Neutrophil (primary cell): ENCODE data around the gene MYL12A.
"Not testable (repeated sequence)": the region's sequence is repeated elsewhere in the genome, so short reads cannot be mapped to it uniquely, and the experiment has no call there.

Source experiments
- H3K27ac ChIP-seq: fragments of 200-600 bp; sonication (generic); 2 replicates; pipeline ENCODE4 v1.5.1; 2016; ENCODE audit warnings: mild to moderate bottlenecking, moderate library complexity
- H3K27me3 ChIP-seq: fragments of 200-600 bp; sonication (generic); 2 replicates; pipeline ENCODE4 v1.6.0; 2016; ENCODE audit warnings: mild to moderate bottlenecking
- H3K36me3 ChIP-seq: fragments of 200-600 bp; sonication (generic); 2 replicates; pipeline ENCODE4 v1.5.1; 2017
- H3K4me1 ChIP-seq, 2 experiments: fragments of 200-600 bp in 1 of 2; sonication (generic) in 1 of 2; 1 replicate in 1 of 2; 2 replicates in 1 of 2; pipeline versions ENCODE4 v1.5.1 to v1.6.1; 2013 to 2016; ENCODE audit warnings: low read depth in 1 of 2, low read length in 1 of 2, mild to moderate bottlenecking in 1 of 2, moderate library complexity in 1 of 2; ENCODE audit not compliant: control insufficient read depth in 1 of 2, insufficient read depth in 1 of 2
- H3K4me3 ChIP-seq, 2 experiments: fragments of 200-600 bp in 1 of 2; sonication (generic) in 1 of 2; 1 replicate in 1 of 2; 2 replicates in 1 of 2; pipeline ENCODE4 v1.5.1; 2013 to 2016; ENCODE audit warnings: low read depth in 1 of 2, low read length in 1 of 2, mild to moderate bottlenecking in 1 of 2, moderate library complexity in 1 of 2
- H3K9me3 ChIP-seq: fragments of 200-600 bp; sonication (generic); 2 replicates; pipeline ENCODE4 v1.5.1; 2016
- CTCF ChIP-seq: fragments of 200-600 bp; sonication (generic); IDR thresholded peaks from 2 replicates; pipeline ENCODE4 v1.5.1; 2016; ENCODE audit warnings: antibody characterized with exemption

Gene MYL12A

GRCh38 chr18:3216987-3217386 is 30.6 kb upstream of the MYL12A start:
- no peak for TF ChIP-seq CTCF
- Histone ChIP-seq H3K4me3 (no peak overlapping the region), H3K27me3 (no peaks in the 10 kb centered on the region), H3K36me3 (peaks cover 10% of the 10 kb centered on the region), H3K4me1 (no peaks in the 10 kb centered on the region), H3K9me3 (no peaks in the 10 kb centered on the region), H3K27ac (no peak overlapping the region)

GRCh38 chr18:3217948-3218647 is 29.5 kb upstream of the MYL12A start:
- no peak for TF ChIP-seq CTCF
- Histone ChIP-seq H3K36me3 (peaks cover 10% of the 10 kb centered on the region), H3K4me3 (no peak overlapping the region), H3K9me3 (no peaks in the 10 kb centered on the region), H3K27ac (no peak overlapping the region), H3K4me1 (no peaks in the 10 kb centered on the region), H3K27me3 (no peaks in the 10 kb centered on the region)

- Histone ChIP-seq H3K9me3 (no peaks in the 10 kb centered on the region), H3K27ac (no peak overlapping the region), H3K36me3 (peaks cover 10% of the 10 kb centered on the region), H3K4me1 (no peaks in the 10 kb centered on the region), H3K27me3 (no peaks in the 10 kb centered on the region), H3K4me3 (no peak overlapping the region)
- TF ChIP-seq CTCF = no peak
These were observed 28.8 kb upstream of the MYL12A start for GRCh38 chr18:3218819-3219218.

GRCh38 chr18:3219241-3219630 is 28.4 kb upstream of the MYL12A start:
- H3K4me1 ChIP-seq = no peaks in the 10 kb centered on the region
- no peaks in the 10 kb centered on the region for H3K27me3 ChIP-seq
- H3K9me3 ChIP-seq = no peaks in the 10 kb centered on the region
- TF ChIP-seq CTCF = no peak
- no peak overlapping the region for H3K4me3 ChIP-seq
- H3K27ac ChIP-seq = no peak overlapping the region
- H3K36me3 ChIP-seq = peaks cover 8% of the 10 kb centered on the region

GRCh38 chr18:3219631-3220335 is 27.8 kb upstream of the MYL12A start, which contains the start of gene MYOM1:
Gene MYOM1 (minus strand): TSS chr18:3219968. CDS start chr18:3215223, 4,745 bp downstream.
- no peak for TF ChIP-seq CTCF
- H3K4me3 ChIP-seq = no peak within 1 kb of the TSS
- no peak within 1 kb of the TSS for H3K27ac ChIP-seq
- no peaks in the 10 kb centered on the region for H3K4me1 ChIP-seq
- H3K36me3 ChIP-seq = peaks cover 3% of the 10 kb centered on the region
- H3K27me3 ChIP-seq = no peaks in the 10 kb centered on the region
- H3K9me3 ChIP-seq = no peaks in the 10 kb centered on the region

- not testable (repeated sequence) for H3K9me3 ChIP-seq, H3K36me3 ChIP-seq, H3K27ac ChIP-seq, H3K4me3 ChIP-seq, H3K4me1 ChIP-seq, H3K27me3 ChIP-seq
These were observed 26.7 kb upstream of the MYL12A start for GRCh38 chr18:3220868-3221267.
